ENCODE results near the gene MSLN.
"Not testable (repeated sequence)": the region's sequence is repeated elsewhere in the genome, so short reads cannot be mapped to it uniquely, and the experiment has no call there.

The MSLN gene

DNA sequence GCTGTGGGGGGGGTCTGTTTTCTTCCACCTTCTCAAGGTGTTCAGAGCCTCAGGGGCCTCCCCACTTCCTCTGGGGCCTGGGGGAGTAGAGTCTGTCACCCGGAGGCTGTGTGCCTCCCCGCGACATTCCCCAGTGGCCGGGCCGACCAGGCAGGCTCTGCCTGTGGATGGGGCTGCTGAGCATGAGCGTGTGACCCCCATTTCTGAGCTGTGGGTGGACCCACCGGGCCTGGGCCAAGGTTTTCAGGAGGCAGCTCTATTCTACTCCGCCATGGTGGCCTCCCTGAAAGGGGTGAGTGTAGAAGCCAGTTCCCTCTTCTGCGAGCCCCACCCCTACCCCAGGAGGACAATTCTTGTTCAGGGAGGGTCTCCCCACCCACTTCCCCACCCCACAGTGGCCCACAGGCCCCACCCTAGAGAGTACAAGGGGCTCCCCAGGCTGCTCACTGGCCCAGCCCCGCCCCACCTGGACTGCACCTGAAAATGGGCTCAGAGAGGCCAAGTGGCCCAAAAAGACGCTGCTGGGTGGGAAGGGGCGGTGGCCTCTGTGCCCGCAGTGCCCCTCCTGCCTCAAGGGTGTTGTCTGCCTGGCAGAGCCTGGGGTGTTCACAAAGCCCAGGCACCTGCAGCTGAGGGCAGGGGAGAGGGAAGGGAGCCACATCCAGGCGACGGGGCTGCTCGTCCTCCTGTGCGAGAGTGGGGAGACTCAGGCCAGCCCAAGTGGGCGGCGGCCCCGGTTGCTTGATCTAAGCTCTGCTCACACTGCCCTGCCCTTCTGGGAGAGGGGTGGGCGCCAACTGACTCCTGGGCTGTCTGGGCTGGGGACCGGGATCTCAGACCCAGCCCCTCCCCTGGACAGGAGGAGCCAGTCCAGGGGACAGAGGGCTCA is 1.3 kb downstream of the MSLN start:
- DNase-seq = no peak

GRCh38 chr16:762595-763268 is 2.2 kb downstream of the MSLN start:
- DNase-seq = no peak

DNA sequence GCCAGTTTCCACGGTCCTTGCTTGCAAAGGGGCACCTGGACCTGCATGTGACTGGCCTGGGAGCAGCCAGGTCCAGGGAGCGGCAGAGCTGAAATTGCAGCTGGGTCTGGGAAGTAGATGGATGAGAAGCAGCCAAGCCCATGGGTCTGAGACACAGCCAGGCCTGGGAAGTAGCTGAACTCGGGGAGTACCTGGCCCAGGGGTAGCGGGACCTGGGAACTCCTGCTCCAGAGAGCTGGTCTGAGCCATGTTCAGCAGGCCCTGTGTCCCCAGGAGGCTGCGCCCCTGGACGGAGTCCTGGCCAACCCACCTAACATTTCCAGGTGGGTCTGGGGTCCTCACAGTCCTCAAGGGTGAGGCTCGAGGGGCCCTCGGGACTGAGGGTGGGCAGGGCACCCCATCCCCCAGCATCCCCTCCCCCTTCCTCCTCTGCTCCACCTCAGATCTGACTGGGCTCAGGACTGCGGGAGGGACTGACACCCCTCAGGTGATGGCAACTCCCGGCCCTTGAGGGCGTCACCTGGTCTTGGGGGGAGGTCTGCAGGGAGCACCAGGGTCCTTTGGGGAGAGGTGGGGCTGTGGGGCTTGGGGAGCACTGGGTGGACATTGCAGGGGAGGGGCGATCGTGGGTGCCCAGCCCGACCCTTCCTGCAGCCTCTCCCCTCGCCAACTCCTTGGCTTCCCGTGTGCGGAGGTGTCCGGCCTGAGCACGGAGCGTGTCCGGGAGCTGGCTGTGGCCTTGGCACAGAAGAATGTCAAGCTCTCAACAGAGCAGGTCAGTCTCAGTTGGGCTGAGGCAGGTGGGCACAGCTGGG is 3.0 kb downstream of the MSLN start:
- no peak for DNase-seq

DNA sequence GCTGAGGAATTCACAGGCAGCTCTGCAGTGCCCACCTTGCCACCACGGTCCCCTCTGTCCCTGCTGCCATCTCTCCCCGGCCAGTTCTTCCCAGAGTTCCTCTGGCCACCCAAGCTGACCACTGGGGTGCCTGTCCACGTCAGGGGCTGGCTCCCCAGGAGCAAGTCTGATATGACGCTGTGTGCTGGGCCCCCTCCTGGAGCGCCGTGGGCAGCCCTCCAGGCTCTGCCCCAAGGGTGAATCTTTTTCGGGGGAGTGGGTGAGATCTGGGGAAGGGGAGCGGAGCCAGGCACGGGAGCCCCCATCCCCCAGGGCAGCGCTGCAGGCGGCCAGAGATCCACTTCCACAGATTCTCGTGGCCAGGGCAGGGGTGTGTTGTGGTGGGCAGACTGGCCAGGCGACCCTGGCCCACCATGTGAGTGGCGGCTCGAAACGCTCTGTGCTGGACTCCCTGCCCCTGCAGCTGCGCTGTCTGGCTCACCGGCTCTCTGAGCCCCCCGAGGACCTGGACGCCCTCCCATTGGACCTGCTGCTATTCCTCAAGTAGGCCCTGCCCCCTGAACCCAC is 3.7 kb downstream of the MSLN start:
- DNase-seq = no peak

DNA sequence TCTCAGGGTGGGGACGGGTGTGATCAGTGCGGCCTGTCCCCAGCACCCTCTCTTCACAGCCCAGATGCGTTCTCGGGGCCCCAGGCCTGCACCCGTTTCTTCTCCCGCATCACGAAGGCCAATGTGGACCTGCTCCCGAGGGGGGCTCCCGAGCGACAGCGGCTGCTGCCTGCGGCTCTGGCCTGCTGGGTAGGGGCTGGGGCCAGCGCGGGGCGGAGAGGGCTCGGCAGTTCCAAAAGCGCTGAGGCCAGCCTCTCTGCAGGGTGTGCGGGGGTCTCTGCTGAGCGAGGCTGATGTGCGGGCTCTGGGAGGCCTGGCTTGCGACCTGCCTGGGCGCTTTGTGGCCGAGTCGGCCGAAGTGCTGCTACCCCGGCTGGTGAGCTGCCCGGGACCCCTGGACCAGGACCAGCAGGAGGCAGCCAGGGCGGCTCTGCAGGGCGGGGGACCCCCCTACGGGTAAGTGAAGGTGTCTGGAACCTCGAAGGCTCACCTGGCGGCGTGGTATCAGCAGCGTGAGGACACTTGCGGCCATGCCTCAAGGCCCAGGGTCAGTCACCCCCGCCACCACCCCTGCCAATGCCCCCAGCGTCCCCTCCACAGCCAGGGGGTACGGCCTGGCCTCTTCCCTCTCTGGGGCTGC is 4.4 kb downstream of the MSLN start:
- no peak for DNase-seq

GRCh38 chr16:765488-765865 is 4.9 kb downstream of the MSLN start:
- DNase-seq = no peak

DNA sequence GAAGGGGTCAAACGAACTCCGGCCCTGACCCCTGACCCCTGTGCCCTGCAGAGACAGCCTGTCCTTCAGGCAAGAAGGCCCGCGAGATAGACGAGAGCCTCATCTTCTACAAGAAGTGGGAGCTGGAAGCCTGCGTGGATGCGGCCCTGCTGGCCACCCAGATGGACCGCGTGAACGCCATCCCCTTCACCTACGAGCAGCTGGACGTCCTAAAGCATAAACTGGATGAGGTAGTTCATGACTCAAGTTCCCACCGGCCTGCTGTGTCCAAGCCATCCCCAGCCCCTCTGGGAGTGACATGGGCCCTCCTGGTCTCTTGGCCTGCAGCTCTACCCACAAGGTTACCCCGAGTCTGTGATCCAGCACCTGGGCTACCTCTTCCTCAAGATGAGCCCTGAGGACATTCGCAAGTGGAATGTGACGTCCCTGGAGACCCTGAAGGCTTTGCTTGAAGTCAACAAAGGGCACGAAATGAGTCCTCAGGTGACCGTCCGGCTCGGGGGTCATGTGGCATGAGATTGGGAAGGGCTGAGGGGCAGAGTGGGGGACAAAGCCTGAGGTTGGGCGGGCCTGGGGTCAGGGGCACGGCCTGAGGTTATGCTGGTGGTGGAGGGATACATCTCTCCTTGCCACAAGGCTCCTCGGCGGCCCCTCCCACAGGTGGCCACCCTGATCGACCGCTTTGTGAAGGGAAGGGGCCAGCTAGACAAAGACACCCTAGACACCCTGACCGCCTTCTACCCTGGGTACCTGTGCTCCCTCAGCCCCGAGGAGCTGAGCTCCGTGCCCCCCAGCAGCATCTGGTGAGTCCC is 5.7 kb downstream of the MSLN start:
- no peak for DNase-seq

GRCh38 chr16:766820-767640 is 6.5 kb downstream of the MSLN start:
- no peak for DNase-seq

DNA sequence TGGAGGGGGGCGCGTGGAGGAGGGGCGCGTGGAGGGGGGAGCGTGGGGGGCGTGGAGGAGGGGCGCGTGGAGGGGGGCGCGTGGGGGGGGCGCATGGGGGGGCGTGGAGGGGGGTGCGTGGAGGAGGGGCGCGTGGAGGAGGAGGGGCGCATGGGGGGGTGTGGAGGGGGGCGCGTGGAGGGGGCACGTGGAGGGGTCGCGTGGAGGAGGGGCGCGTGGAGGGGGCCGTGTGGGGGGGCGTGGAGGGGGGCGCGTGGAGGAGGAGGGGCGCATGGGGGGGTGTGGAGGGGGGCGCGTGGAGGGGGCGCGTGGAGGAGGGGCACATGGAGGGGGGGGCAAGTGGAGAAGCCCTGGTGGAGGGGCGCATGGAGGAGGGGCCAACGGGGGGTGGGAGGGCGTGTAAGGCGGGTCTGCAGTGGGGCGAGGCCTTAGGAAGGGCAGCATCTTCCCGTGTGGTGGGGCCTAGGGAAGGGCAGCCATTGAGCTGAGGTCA is 7.3 kb downstream of the MSLN start:
- DNase-seq = no peak

- DNase-seq = no peak
Measured at GRCh38 chr16:768428-768827, 7.9 kb downstream of the MSLN start.

- DNase-seq = no peak
Measured at GRCh38 chr16:769184-769784, 8.8 kb downstream of the MSLN start.

GRCh38 chr16:769934-770333 is 9.4 kb downstream of the MSLN start:
- no peak for DNase-seq

GRCh38 chr16:770411-770810 is 9.9 kb downstream of the MSLN start:
- no peak for DNase-seq

DNA sequence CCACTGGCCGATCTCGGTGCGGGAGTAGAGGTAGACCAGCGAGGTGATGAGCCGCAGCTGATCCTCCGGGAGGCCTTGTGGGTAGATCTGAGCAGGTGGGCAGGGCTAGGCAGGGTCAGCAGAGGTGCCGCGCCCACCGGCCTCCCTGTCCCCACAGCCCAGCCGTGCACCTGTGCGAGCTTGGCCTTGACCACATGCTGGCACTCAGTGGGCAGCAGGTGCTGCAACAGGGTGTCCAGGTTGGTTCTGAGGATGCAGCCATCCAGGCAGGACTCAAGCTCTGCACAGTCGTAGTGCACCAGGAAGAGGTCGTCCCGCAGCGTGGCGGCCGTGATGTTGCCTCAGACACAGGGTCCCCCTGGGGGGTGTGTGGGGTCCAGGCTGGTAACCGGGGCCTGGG is 12.4 kb downstream of the MSLN start:
- no peak for DNase-seq

DNA sequence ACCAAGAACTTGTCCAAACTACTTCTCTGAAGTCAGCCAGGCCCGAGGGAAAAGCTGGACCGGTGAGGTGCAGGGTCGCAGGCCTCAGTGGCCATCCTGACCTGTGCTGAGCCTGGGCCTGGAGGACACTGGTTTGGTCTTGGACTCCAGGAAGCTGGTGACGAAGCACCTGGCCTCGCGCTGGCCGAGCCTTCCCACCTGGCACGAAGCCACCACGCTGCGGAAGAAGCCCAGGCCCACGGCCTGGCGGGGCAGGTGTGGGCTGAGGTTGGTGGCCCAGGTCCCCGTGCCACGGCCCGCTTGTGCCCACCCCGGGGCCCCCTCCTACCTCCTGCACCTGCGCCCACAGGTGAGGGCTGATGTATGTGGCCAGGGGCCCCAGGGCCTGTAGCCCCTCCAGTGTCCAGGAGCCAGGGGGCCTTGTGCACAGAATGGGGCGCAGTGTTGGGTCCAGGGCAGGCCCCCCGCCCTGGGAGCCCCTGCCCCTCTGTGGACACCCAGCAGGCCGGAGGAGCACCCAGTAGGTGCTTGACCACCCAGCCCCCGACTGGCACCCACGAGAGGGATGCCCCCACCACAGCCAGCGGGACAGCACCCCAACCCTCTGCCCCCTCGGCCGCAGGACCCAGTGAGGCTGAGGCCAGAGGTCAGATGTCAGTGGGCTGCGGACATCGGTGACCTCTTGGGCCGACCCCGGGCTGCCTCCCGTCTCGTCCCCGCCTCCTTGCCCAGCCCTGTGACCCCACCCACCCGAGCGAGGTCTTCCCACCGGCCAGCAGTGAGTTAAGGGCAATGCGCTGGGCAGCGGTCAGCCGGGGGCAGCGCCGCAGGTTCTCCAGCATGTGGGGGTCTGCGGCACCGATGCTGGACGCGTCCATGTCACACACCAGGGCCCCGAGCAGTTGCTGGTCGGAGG is 13.8 kb downstream of the MSLN start:
- DNase-seq = no peak

DNA sequence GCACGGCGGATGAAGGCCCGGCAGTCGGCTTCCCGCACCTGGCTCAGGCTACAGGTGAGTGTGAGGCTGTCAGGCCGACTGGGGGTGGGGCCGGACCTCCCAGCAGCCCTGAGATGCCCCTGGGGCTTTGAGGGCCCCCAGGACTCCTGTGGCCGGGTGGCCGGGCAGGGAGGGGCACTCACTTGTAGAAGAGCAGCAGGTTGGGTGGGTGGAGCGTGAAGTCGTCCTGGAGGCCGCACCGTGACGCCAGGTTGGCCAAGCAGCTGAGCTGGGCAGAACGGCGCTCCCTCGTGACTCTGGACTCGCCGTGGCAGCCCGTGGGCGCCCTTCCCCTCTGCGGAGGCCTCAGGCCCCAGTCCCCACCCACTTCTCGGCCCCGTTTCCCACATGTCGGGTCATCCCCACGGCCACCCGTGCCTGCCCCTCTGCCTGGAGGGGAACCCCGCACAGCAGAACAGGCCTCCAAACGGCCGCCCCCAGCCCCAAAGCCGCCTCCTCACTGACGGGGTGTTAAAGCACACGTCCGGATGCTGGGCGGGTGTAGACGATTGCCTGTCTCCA is 14.8 kb downstream of the MSLN start:
- DNase-seq = no peak

GRCh38 chr16:776298-776697 is 15.8 kb downstream of the MSLN start:
- not testable (repeated sequence) for DNase-seq

DNA sequence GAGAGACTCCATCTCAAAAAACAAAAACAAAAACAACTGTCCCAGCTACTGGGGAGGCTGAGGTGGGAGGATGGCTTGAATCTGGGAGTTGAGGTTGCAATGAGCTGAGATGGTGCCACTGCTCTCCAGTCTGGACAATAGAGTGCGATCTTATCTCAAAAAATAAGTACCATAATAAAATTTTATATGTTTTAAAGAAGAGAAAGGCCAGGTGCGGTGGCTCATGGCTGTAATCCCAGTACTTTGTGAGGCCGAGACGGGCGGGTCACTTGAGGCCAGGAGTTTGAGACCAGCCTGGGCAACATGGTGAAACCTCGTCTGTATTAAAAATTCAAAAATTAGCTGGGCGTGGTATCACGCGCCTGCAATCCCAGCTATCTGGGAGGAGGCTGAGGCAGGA is 16.3 kb downstream of the MSLN start:
- DNase-seq = no peak

DNA sequence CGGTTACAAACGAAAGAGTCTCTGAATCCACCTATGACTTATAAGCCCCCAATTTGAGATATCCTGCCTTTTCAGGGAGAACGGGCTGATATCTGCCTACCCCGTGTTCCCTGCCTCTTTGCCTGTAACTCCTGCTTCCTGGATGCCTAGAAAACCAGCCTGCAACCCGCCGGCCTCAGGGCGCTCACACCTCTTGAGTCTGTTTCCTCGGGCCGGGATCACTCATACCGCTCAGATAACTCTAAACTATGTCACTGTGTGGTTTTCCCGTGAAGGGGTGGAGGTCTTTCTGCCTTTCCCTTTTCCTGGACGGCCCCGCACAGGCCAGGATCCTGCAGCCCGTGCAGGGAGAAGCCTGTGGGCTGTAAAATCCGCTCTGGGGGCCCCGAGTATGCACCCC is 17.3 kb downstream of the MSLN start:
- no peak for DNase-seq

Measured in activated effector memory CD4-positive, alpha-beta T cell treated with Interleukin-2 at 50 U/mL for 16 hours (primary cell).